ENCODE results near the gene PACS2.
"Not testable (repeated sequence)": the region's sequence is repeated elsewhere in the genome, so short reads cannot be mapped to it uniquely, and the experiment has no call there.

Gene PACS2

GRCh38 chr14:105272623-105273022 is 41.9 kb upstream of the PACS2 start:
- H3K4me3 ChIP-seq (ENCODE audit: low read depth, low read length): no peak overlapping the region
- no peaks in the 10 kb centered on the region for H3K9me3 ChIP-seq
- H3K4me1 ChIP-seq: no peaks in the 10 kb centered on the region
- no peaks in the 10 kb centered on the region for H3K27me3 ChIP-seq
- peaks cover 5% of the 10 kb centered on the region; the same call in 1 of the 2 replicates for H3K36me3 ChIP-seq
- TF ChIP-seq CTCF (IDR thresholded peaks at IDR 0.05; ENCODE audit: low read depth, low read length): no peak
- DNase-seq: no peak

- H3K9me3 ChIP-seq: no peaks in the 10 kb centered on the region
- TF ChIP-seq CTCF (IDR thresholded peaks at IDR 0.05; ENCODE audit: low read depth, low read length): no peak
- H3K4me1 ChIP-seq: no peaks in the 10 kb centered on the region
- H3K4me3 ChIP-seq (ENCODE audit: low read depth, low read length): no peak overlapping the region
- DNase-seq: no peak
- no peaks in the 10 kb centered on the region for H3K27me3 ChIP-seq
- peaks cover 5% of the 10 kb centered on the region; the same call in 1 of the 2 replicates for H3K36me3 ChIP-seq
These were observed 41.5 kb upstream of the PACS2 start for GRCh38 chr14:105273062-105273461.

- no peaks in the 10 kb centered on the region for H3K27me3 ChIP-seq
- no peak for TF ChIP-seq CTCF (IDR thresholded peaks at IDR 0.05; ENCODE audit: low read depth, low read length)
- no peak overlapping the region for H3K4me3 ChIP-seq (ENCODE audit: low read depth, low read length)
- H3K4me1 ChIP-seq: no peaks in the 10 kb centered on the region
- H3K36me3 ChIP-seq: no peaks in the 10 kb centered on the region
- no peak for DNase-seq
- no peaks in the 10 kb centered on the region for H3K9me3 ChIP-seq
These were observed 39.9 kb upstream of the PACS2 start for GRCh38 chr14:105274637-105275036.

GRCh38 chr14:105275267-105275946 is 39.1 kb upstream of the PACS2 start:
- Histone ChIP-seq H3K27me3 (no peaks in the 10 kb centered on the region), H3K36me3 (no peaks in the 10 kb centered on the region), H3K4me3 (ENCODE audit: low read depth, low read length) (no peak overlapping the region), H3K9me3 (no peaks in the 10 kb centered on the region), H3K4me1 (no peaks in the 10 kb centered on the region)
- no peak for DNase-seq
- no peak for TF ChIP-seq CTCF (IDR thresholded peaks at IDR 0.05; ENCODE audit: low read depth, low read length)

- H3K4me1 ChIP-seq; H3K36me3 ChIP-seq; H3K27me3 ChIP-seq; DNase-seq; H3K9me3 ChIP-seq; H3K4me3 ChIP-seq (ENCODE audit: low read depth, low read length): not testable (repeated sequence)
These were observed 37.1 kb upstream of the PACS2 start for GRCh38 chr14:105277448-105277847.

GRCh38 chr14:105279642-105280361 is 34.7 kb upstream of the PACS2 start:
- DNase-seq: no peak
- H3K9me3 ChIP-seq: no peaks in the 10 kb centered on the region
- no peaks in the 10 kb centered on the region for H3K36me3 ChIP-seq
- no peaks in the 10 kb centered on the region for H3K27me3 ChIP-seq
- no peak for TF ChIP-seq CTCF (IDR thresholded peaks at IDR 0.05; ENCODE audit: low read depth, low read length)
- H3K4me1 ChIP-seq: no peaks in the 10 kb centered on the region
- H3K4me3 ChIP-seq (ENCODE audit: low read depth, low read length): no peak overlapping the region
